Measurements from ENCODE around the gene CCDC188. TPM values are rescaled to one million over a fixed set of nuclear protein-coding genes. Genes with fewer than 3 reads are reported as not detected.

CCDC188 gene
- total RNA-seq, 2 experiments from 2014 or later, result not detected

DNA sequence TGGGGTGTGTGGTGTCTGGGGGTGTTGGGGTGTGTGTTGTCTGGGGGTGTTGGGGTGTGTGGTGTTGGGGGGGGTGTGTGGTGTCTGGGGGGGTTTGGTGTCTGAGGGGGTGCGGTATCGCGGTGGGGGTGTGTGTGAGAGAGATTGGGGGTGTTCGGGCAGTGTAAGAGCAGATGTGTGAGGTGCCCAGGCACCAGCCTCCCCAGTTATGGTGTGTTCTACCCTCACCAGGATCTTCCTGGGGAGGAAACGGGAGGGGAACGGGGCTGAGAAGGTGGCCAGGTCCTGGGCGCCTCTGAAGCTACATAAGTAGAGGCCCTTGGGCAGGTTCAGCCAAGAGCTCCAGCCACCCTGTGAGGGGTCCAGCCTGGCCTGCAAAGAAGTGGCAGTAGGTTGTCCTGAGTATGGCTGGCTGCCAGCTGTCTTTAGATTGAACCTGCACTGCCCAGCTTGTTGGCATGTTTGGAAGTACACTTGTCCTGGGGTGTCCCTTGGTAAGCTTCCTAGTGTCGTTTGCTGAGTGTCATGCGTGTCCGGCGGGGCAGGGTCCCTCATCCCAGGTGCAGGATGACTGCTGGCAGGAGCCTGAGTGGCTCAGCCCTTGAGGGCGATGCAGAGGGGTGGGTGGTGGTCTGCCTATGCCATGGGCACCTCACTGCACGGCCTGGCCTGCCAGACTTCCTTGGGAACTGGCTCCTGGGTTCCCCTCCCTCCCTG, 27.3 kb downstream of the CCDC188 start:
- BruUV-seq (replicated peaks), result no TSS peak
- TF ChIP-seq EZH2phosphoT487 (IDR thresholded peaks at IDR 0.05; ENCODE audit: borderline replicate concordance, low read depth, low read length) (no peak), CTCF (conservative IDR thresholded peaks at IDR 0.05; ENCODE audit: low read length) (no peak)
- no peak overlapping the region for H3K4me2 ChIP-seq (ENCODE audit: low read length)
- H3K4me3 ChIP-seq (ENCODE audit: low read depth, low read length, poor library complexity, severe bottlenecking), result no peak overlapping the region
- no peak overlapping the region for H3K27ac ChIP-seq (ENCODE audit: low read depth, low read length, poor library complexity, severe bottlenecking)
- peaks cover 23% of the 10 kb centered on the region for H4K20me1 ChIP-seq (ENCODE audit: insufficient read depth, low read length)
- POLR2A ChIA-PET, result no interaction called here
- no peak overlapping the region for H2AFZ ChIP-seq (ENCODE audit: low read length)
- H3K9me2 ChIP-seq (ENCODE audit: insufficient read depth, low read length), result no peaks in the 10 kb centered on the region
- peaks cover 98% of the 10 kb centered on the region for H3K36me3 ChIP-seq (ENCODE audit: insufficient read depth, low read length)
- intact Hi-C loops (cut with micrococcal nuclease; ENCODE audit: unreplicated experiment), result no loop called here
- H3K9me3 ChIP-seq (ENCODE audit: low read length), result no peaks in the 10 kb centered on the region
- H3K4me1 ChIP-seq (ENCODE audit: insufficient read depth, low read length, poor library complexity, severe bottlenecking), result peaks cover 18% of the 10 kb centered on the region
- peaks cover 44% of the 10 kb centered on the region for H3K79me2 ChIP-seq (ENCODE audit: insufficient read depth, low read depth, low read length)
- CTCF ChIA-PET (ENCODE audit: unreplicated experiment), result no interaction called here
- DNase-seq (ENCODE audit: low spot score), result no peak

DNA sequence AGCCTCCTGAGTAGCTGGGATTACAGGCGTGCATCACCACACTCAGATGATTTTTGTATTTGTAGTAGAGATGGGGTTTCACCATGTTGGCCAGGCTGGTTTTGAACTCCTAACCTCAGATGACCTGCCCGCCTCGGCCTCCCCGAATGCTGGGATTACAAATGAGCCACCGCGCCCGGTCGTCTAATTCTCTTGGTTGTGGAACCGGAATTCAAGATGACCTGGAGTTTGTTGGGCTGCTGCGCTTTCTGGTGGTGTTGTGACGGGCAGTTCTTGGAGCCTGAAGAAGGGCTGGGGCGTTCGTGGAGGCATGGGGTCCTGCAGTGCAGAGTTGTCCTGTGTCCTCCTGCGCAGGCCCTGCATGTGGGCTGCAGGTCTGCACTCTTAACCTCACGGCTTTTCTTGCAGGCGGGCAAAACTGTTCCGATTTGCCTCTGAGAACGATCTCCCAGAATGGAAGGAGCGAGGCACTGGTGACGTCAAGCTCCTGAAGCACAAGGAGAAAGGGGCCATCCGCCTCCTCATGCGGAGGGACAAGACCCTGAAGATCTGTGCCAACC, 28.9 kb downstream of the CCDC188 start:
- intact Hi-C loops (cut with micrococcal nuclease; ENCODE audit: unreplicated experiment), result no loop called here
- DNase-seq (ENCODE audit: low spot score), result no peak
- TF ChIP-seq CTCF (conservative IDR thresholded peaks at IDR 0.05; ENCODE audit: low read length), result no peak
- TF ChIP-seq EZH2phosphoT487 (IDR thresholded peaks at IDR 0.05; ENCODE audit: borderline replicate concordance, low read depth, low read length), result no peak
- H3K4me3 ChIP-seq (ENCODE audit: low read depth, low read length, poor library complexity, severe bottlenecking), result no peak overlapping the region
- no peaks in the 10 kb centered on the region for H3K9me3 ChIP-seq (ENCODE audit: low read length)
- CTCF ChIA-PET (ENCODE audit: unreplicated experiment), result no interaction called here
- H3K79me2 ChIP-seq (ENCODE audit: insufficient read depth, low read depth, low read length), result peaks cover 54% of the 10 kb centered on the region
- no peak overlapping the region for H3K27ac ChIP-seq (ENCODE audit: low read depth, low read length, poor library complexity, severe bottlenecking)
- no TSS peak for BruUV-seq (replicated peaks)
- H3K36me3 ChIP-seq (ENCODE audit: insufficient read depth, low read length), result peaks cover 92% of the 10 kb centered on the region
- POLR2A ChIA-PET, result no interaction called here
- peaks cover 19% of the 10 kb centered on the region; the same call in 1 of the 2 replicates for H4K20me1 ChIP-seq (ENCODE audit: insufficient read depth, low read length)
- H3K9me2 ChIP-seq (ENCODE audit: insufficient read depth, low read length), result no peaks in the 10 kb centered on the region
- no peak overlapping the region for H2AFZ ChIP-seq (ENCODE audit: low read length)
- no peak overlapping the region for H3K4me2 ChIP-seq (ENCODE audit: low read length)
- H3K4me1 ChIP-seq (ENCODE audit: insufficient read depth, low read length, poor library complexity, severe bottlenecking), result peaks cover 17% of the 10 kb centered on the region

All from OCI-LY7 (cell line).